Peyer's patch (tissue), 4 donors: ENCODE data around the gene ARIH2.

Experiments
- CTCF ChIP-seq, 6 experiments: fragments of 450-650 bp in 4 of 6; fragments of 200-600 bp in 2 of 6; sonication (generic) in 1 of 6; IDR thresholded peaks; one replicate each; pipeline ENCODE4 v1.5.1; 2017 to 2019; ENCODE audit warnings: antibody characterized with exemption in 6 of 6, mild to moderate bottlenecking in 3 of 6, moderate library complexity in 1 of 6
- POLR2A ChIP-seq, 2 donors: fragments of 450-650 bp; IDR thresholded peaks; one replicate each; pipeline ENCODE4 v1.5.1; 2017; ENCODE audit warnings: antibody characterized with exemption in 2 of 2, mild to moderate bottlenecking in 2 of 2, moderate library complexity in 2 of 2

- no peak for TF ChIP-seq CTCF (IDR thresholded peaks at IDR 0.05)
- TF ChIP-seq POLR2A (IDR thresholded peaks at IDR 0.05): peak; percentile 42 to 59
Observed at GRCh38 chr3:49017971-49018706, 99.5 kb downstream of the ARIH2 start, which contains the start of gene DALRD3.
